Liver (tissue), 9 donors: ENCODE data around the gene DSCAM. TPM values are rescaled to one million over a fixed set of nuclear protein-coding genes. Genes with fewer than 3 reads are reported as not detected.

Source experiments
- DNase-seq: peaks from one replicate; pipeline ENCODE4 v3.0.0-alpha.2; 2017; ENCODE audit warnings: low spot score
- H3K27ac ChIP-seq, 2 donors: one replicate each; pipeline ENCODE4 v1.7.0; 2013; ENCODE audit warnings: inconsistent platforms in 2 of 2, low read length in 2 of 2, control low read depth in 1 of 2, low read depth in 1 of 2, mild to moderate bottlenecking in 1 of 2
- H3K27me3 ChIP-seq, 4 donors: one replicate each; pipeline versions ENCODE4 v1.6.1 to v1.7.0; 2013; ENCODE audit warnings: low read length in 3 of 4, inconsistent platforms in 1 of 4, mild to moderate bottlenecking in 1 of 4, moderate library complexity in 1 of 4; ENCODE audit not compliant: control insufficient read depth in 4 of 4, insufficient read depth in 4 of 4
- H3K36me3 ChIP-seq, 4 donors: one replicate each; pipeline versions ENCODE4 v1.6.1 to v1.7.0; 2013; ENCODE audit warnings: low read length in 3 of 4, mild to moderate bottlenecking in 3 of 4, low read depth in 1 of 4, moderate library complexity in 1 of 4; ENCODE audit not compliant: control insufficient read depth in 4 of 4, insufficient read depth in 3 of 4
- H3K4me1 ChIP-seq, 4 donors: one replicate each; pipeline versions ENCODE4 v1.6.1 to v1.7.0; 2013; ENCODE audit warnings: low read length in 3 of 4, mild to moderate bottlenecking in 3 of 4, moderate library complexity in 1 of 4; ENCODE audit not compliant: control insufficient read depth in 4 of 4, insufficient read depth in 4 of 4
- H3K4me3 ChIP-seq, 3 donors: one replicate each; pipeline versions ENCODE4 v1.6.1 to v1.7.0; 2013; ENCODE audit warnings: low read length in 3 of 3, control low read depth in 1 of 3, low read depth in 1 of 3, mild to moderate bottlenecking in 1 of 3
- H3K9ac ChIP-seq, 2 donors: one replicate each; pipeline ENCODE4 v1.7.0; 2013; ENCODE audit warnings: low read length in 2 of 2, mild to moderate bottlenecking in 2 of 2, moderate library complexity in 2 of 2, control low read depth in 1 of 2, low read depth in 1 of 2
- H3K9me3 ChIP-seq, 4 donors: one replicate each; pipeline versions ENCODE4 v1.6.1 to v1.7.0; 2013; ENCODE audit warnings: low read length in 3 of 4; ENCODE audit not compliant: control insufficient read depth in 4 of 4
- EGR1 ChIP-seq, 2 donors: IDR thresholded peaks; 2 replicates each; pipeline ENCODE4 v1.6.1; 2016 to 2018; ENCODE audit warnings: antibody characterized with exemption in 2 of 2, low read depth in 2 of 2
- FOXA1 ChIP-seq: IDR thresholded peaks from 2 replicates; pipeline ENCODE4 v1.6.1; 2016; ENCODE audit warnings: antibody characterized with exemption
- FOXA2 ChIP-seq: IDR thresholded peaks from 2 replicates; pipeline ENCODE4 v1.6.1; 2016; ENCODE audit warnings: antibody characterized with exemption
- GABPA ChIP-seq, 2 donors: IDR thresholded peaks in 1 of 2; conservative IDR thresholded peaks in 1 of 2; 2 replicates each; pipeline ENCODE4 v1.6.1; 2016; ENCODE audit warnings: antibody characterized with exemption in 2 of 2, mild to moderate bottlenecking in 1 of 2, moderate library complexity in 1 of 2
- HNF4A ChIP-seq, 2 donors: conservative IDR thresholded peaks; 2 replicates each; pipeline ENCODE4 v1.6.1; 2016; ENCODE audit warnings: antibody characterized with exemption in 2 of 2, mild to moderate bottlenecking in 2 of 2
- HNF4G ChIP-seq: IDR thresholded peaks from 2 replicates; pipeline ENCODE4 v1.6.1; 2016; ENCODE audit warnings: antibody characterized with exemption
- JUND ChIP-seq, 2 donors: IDR thresholded peaks; 2 replicates each; pipeline ENCODE4 v1.6.1; 2016; ENCODE audit warnings: antibody characterized with exemption in 2 of 2
- RAD21 ChIP-seq, 2 donors: IDR thresholded peaks; 2 replicates each; pipeline ENCODE4 v1.6.1; 2016; ENCODE audit warnings: antibody characterized with exemption in 2 of 2, mild to moderate bottlenecking in 2 of 2
- REST ChIP-seq: IDR thresholded peaks from 2 replicates; pipeline ENCODE4 v1.6.1; 2016; ENCODE audit warnings: antibody characterized with exemption, mild to moderate bottlenecking
- RXRA ChIP-seq, 2 donors: IDR thresholded peaks; 2 replicates each; pipeline ENCODE4 v1.6.1; 2017 to 2018; ENCODE audit warnings: antibody characterized with exemption in 2 of 2, mild to moderate bottlenecking in 1 of 2
- SP1 ChIP-seq: IDR thresholded peaks from 2 replicates; pipeline ENCODE4 v1.6.1; 2018; ENCODE audit warnings: antibody characterized with exemption, mild to moderate bottlenecking
- YY1 ChIP-seq: IDR thresholded peaks from 2 replicates; pipeline ENCODE4 v1.6.1; 2016; ENCODE audit warnings: antibody characterized with exemption, mild to moderate bottlenecking
- ZBTB33 ChIP-seq: IDR thresholded peaks from 2 replicates; pipeline ENCODE4 v1.6.1; 2016; ENCODE audit warnings: antibody characterized with exemption
- WGBS: extraction: QIAGEN DNeasy Blood & Tissue Kit; methylation state at CpG from one replicate; pipeline ENCODE4 v1.1.7; 2013; 5-methylcytosine and 5-hydroxymethylcytosine counted together
- polyA plus RNA-seq, 2 donors: library from polyadenylated mRNA; stranded (reverse) in 1 of 2; unstranded in 1 of 2; fragments of 200-250 nt in 1 of 2; fragments of >200 nt in 1 of 2; fragmentation: Nextera tagmentation in 1 of 2; extraction: Ambion mirVana in 1 of 2; gene quantifications; one replicate each; pipeline versions ENCODE4 v1.2.1 to v1.2.3, GENCODE V29; 2013 to 2015
- total RNA-seq, 2 donors: library from RNA; depleted of rRNA; stranded (reverse); fragments of >200 nt; gene quantifications; one replicate each; pipeline ENCODE4 v1.2.3, GENCODE V29; 2014
- TF ChIP-seq, protein P1 (sequence below): IDR thresholded peaks from 2 replicates; pipeline ENCODE4 v1.6.1; 2016; ENCODE audit warnings: antibody characterized with exemption
- TF ChIP-seq, protein P2 (sequence below): IDR thresholded peaks from 2 replicates; pipeline ENCODE4 v1.6.1; 2016; ENCODE audit warnings: antibody characterized with exemption
- TF ChIP-seq, protein P3 (sequence below): fragments of 150-350 bp; IDR thresholded peaks from 2 replicates; pipeline ENCODE4 v1.5.1; 2017; ENCODE audit warnings: improper control_type of control experiment, low read depth, low read length; ENCODE audit not compliant: missing input control
- donor health status: healthy.
- donor health status: healthy.
- donor health status: healthy.
- donor health status: healthy.
- donor health status: healthy.

The DSCAM gene
- total and polyA plus RNA-seq, 4 donors = 0.02 to 0.23 (median 0.10) TPM

GRCh38 chr21:40152476-40152875 is 694.5 kb downstream of the DSCAM start:
- TF ChIP-seq SP1 (no peak), FOXA1 (no peak), YY1 (no peak), RAD21 (IDR thresholded peaks at IDR 0.05) (no peak), GABPA (IDR thresholded peaks at IDR 0.05 in 1 of 2, conservative IDR thresholded peaks at IDR 0.05 in 1 of 2) (no peak), HNF4A (conservative IDR thresholded peaks at IDR 0.05) (no peak), HNF4G (no peak), JUND (IDR thresholded peaks at IDR 0.05) (no peak), ZBTB33 (no peak), RXRA (IDR thresholded peaks at IDR 0.05) (no peak), REST (no peak)
- TF ChIP-seq, protein P1, sequence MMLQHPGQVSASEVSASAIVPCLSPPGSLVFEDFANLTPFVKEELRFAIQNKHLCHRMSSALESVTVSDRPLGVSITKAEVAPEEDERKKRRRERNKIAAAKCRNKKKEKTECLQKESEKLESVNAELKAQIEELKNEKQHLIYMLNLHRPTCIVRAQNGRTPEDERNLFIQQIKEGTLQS = no peak
- TF ChIP-seq, protein P2, sequence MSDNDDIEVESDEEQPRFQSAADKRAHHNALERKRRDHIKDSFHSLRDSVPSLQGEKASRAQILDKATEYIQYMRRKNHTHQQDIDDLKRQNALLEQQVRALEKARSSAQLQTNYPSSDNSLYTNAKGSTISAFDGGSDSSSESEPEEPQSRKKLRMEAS = no peak
- TF ChIP-seq, protein P3, sequence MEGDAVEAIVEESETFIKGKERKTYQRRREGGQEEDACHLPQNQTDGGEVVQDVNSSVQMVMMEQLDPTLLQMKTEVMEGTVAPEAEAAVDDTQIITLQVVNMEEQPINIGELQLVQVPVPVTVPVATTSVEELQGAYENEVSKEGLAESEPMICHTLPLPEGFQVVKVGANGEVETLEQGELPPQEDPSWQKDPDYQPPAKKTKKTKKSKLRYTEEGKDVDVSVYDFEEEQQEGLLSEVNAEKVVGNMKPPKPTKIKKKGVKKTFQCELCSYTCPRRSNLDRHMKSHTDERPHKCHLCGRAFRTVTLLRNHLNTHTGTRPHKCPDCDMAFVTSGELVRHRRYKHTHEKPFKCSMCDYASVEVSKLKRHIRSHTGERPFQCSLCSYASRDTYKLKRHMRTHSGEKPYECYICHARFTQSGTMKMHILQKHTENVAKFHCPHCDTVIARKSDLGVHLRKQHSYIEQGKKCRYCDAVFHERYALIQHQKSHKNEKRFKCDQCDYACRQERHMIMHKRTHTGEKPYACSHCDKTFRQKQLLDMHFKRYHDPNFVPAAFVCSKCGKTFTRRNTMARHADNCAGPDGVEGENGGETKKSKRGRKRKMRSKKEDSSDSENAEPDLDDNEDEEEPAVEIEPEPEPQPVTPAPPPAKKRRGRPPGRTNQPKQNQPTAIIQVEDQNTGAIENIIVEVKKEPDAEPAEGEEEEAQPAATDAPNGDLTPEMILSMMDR = no peak
- H3K27ac ChIP-seq = no peak overlapping the region
- H3K36me3 ChIP-seq = no peaks in the 10 kb centered on the region
- 76% methylated on average over 5 of the region's 5 CpGs for WGBS
- H3K9ac ChIP-seq = no peak overlapping the region
- H3K27me3 ChIP-seq = no peaks in the 10 kb centered on the region
- no peaks in the 10 kb centered on the region for H3K9me3 ChIP-seq
- DNase-seq = no peak
- no peaks in the 10 kb centered on the region for H3K4me1 ChIP-seq
- no peak overlapping the region for H3K4me3 ChIP-seq

- no peaks in the 10 kb centered on the region for H3K36me3 ChIP-seq
- TF ChIP-seq HNF4A (conservative IDR thresholded peaks at IDR 0.05) (no peak), RXRA (IDR thresholded peaks at IDR 0.05) (no peak), RAD21 (IDR thresholded peaks at IDR 0.05) (no peak), GABPA (IDR thresholded peaks at IDR 0.05 in 1 of 2, conservative IDR thresholded peaks at IDR 0.05 in 1 of 2) (no peak), EGR1 (IDR thresholded peaks at IDR 0.05; ENCODE audit: low read depth in 2 of 2) (no peak), YY1 (no peak), HNF4G (no peak), REST (no peak), FOXA2 (no peak), FOXA1 (no peak)
- TF ChIP-seq, protein P2 = no peak
- H3K27ac ChIP-seq = no peak overlapping the region
- 78% methylated on average over 3 of the region's 3 CpGs for WGBS
- H3K9me3 ChIP-seq = no peaks in the 10 kb centered on the region
- no peaks in the 10 kb centered on the region for H3K27me3 ChIP-seq
- no peaks in the 10 kb centered on the region for H3K4me1 ChIP-seq
- H3K4me3 ChIP-seq = no peak overlapping the region
- DNase-seq = no peak
- H3K9ac ChIP-seq = no peak overlapping the region
Measured at GRCh38 chr21:40151611-40152010, 695.3 kb downstream of the DSCAM start.
